ENCODE results near the gene ZPBP2.

GRCh38 chr17:39926135-39926587, 58.2 kb downstream of the ZPBP2 start:
- TF ChIP-seq CTCF (IDR thresholded peaks at IDR 0.05) (no peak), POLR2A (IDR thresholded peaks at IDR 0.05) (no peak)
